ENCODE measurements around the gene RAPGEF4. TPM values are rescaled to one million over a fixed set of nuclear protein-coding genes. Genes with fewer than 3 reads are reported as not detected.

RAPGEF4 gene
- total RNA-seq, 1 experiment from 2014 or later: not detected

DNA sequence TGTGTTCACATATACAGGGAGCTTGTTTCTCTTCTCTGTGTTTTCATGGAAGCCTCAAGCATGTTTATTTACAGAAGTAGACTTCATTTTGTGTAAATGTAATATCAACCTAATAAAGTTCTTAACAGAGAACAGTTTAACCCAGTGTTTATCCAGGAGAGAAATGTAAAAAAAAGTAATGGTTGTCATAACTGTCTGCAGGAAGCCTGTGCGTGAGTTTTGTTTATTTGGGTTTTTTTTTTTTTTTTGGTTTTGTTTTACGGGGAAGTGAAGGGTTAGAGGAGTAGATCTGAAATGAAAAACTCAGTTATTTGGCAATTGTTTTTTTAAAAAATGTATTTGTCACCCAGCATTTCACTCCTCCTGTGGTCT, 124.7 kb downstream of the RAPGEF4 start:
- Mint-ChIP-seq H3K9me3 (ENCODE audit: unreplicated experiment) (no peaks in the 10 kb centered on the region), H3K27ac (ENCODE audit: low read depth, unreplicated experiment) (no peak overlapping the region), H3K4me3 (ENCODE audit: unreplicated experiment) (no peak overlapping the region), H3K36me3 (ENCODE audit: insufficient read depth, unreplicated experiment) (no peaks in the 10 kb centered on the region), H3K27me3 (ENCODE audit: insufficient read depth, unreplicated experiment) (peaks cover 10% of the 10 kb centered on the region), H3K4me1 (ENCODE audit: insufficient read depth, unreplicated experiment) (peaks cover 6% of the 10 kb centered on the region)
- intact Hi-C loops (cut with micrococcal nuclease): no loop called here
- TF ChIP-seq, protein P1, sequence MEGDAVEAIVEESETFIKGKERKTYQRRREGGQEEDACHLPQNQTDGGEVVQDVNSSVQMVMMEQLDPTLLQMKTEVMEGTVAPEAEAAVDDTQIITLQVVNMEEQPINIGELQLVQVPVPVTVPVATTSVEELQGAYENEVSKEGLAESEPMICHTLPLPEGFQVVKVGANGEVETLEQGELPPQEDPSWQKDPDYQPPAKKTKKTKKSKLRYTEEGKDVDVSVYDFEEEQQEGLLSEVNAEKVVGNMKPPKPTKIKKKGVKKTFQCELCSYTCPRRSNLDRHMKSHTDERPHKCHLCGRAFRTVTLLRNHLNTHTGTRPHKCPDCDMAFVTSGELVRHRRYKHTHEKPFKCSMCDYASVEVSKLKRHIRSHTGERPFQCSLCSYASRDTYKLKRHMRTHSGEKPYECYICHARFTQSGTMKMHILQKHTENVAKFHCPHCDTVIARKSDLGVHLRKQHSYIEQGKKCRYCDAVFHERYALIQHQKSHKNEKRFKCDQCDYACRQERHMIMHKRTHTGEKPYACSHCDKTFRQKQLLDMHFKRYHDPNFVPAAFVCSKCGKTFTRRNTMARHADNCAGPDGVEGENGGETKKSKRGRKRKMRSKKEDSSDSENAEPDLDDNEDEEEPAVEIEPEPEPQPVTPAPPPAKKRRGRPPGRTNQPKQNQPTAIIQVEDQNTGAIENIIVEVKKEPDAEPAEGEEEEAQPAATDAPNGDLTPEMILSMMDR (IDR thresholded peaks at IDR 0.05; ENCODE audit: unreplicated experiment): no peak
- ChIA-PET CTCF (interaction anchor here (0.6 to 1.4 kb wide), 3 partner anchors 54 to 110 kb away, joined by 4 to 6 read pairs (median 5); no protein-coding TSS in a partner anchor), POLR2A (no interaction called here)
- BruUV-seq (replicated peaks): no TSS peak
- no peak for DNase-seq (ENCODE audit: unreplicated experiment)

DNA sequence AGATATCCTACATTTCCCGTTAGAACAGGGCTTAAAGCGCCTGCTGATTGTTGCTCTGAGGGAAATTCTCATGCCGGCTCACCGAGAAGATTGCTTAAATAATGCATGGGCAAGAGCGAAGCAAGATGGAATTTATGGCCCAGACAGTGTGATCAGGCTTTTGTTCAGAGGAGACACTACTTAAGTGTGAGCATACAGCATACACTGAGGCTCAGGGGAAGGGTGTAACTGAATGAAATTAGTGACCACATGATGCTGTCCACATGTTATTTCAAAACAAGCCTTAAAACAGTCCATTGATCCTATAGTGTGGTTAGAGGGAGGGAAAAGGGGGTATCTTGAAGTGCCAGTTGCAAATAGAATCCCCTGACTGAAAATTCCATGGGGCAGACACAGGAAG, 125.5 kb downstream of the RAPGEF4 start:
- Mint-ChIP-seq H3K4me1 (ENCODE audit: insufficient read depth, unreplicated experiment) (peaks cover 6% of the 10 kb centered on the region), H3K27ac (ENCODE audit: low read depth, unreplicated experiment) (no peak overlapping the region), H3K27me3 (ENCODE audit: insufficient read depth, unreplicated experiment) (peaks cover 10% of the 10 kb centered on the region), H3K9me3 (ENCODE audit: unreplicated experiment) (no peaks in the 10 kb centered on the region), H3K4me3 (ENCODE audit: unreplicated experiment) (no peak overlapping the region), H3K36me3 (ENCODE audit: insufficient read depth, unreplicated experiment) (no peaks in the 10 kb centered on the region)
- CTCF ChIA-PET: interaction anchor here (0.6 to 1.4 kb wide), 2 partner anchors 59 to 71 kb away, joined by 3 to 5 read pairs; no protein-coding TSS in a partner anchor
- no TSS peak for BruUV-seq (replicated peaks)
- TF ChIP-seq, protein P1 (IDR thresholded peaks at IDR 0.05; ENCODE audit: unreplicated experiment): no peak
- no peak for DNase-seq (ENCODE audit: unreplicated experiment)
- intact Hi-C loops (cut with micrococcal nuclease): no loop called here
- POLR2A ChIA-PET: no interaction called here

DNA sequence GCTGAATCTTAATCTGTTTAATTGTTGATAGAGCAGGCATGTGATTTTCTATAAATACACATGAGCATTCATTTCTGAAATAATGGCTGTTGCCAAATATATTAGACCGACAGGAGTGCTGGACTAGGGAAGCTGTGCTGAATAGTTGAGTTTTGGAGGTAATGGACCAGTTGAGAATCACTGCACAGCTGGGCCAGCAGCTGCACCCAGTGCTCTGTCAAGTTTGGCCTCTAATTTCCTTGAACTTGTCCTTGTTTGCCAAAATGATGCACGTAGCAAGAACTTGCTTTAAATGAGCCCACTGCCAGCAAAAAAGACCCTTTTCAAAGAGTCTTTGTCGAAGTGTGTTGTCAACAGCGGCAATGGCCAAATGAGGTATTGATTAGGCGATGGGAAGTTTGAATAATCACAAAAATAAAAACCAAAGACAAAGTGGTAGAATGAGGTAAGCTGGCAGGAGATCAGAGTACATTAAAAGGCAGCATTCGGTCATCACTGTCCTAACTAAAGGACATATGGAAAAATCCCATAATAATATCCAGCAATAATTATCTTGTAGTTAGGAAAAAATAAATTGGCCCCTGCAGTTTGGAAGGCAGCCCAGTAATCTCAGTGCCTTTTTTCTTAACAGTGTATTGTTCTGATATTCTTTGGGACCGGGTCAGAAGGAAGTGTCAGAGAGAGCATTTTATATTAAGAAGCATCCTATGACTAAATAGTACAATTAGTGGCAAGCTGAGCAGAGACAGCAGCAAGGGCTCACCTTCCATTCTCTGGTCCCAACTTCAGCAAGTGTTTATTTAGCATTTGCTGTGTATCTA, 126.2 kb downstream of the RAPGEF4 start:
- Mint-ChIP-seq H3K27me3 (ENCODE audit: insufficient read depth, unreplicated experiment) (peaks cover 10% of the 10 kb centered on the region), H3K27ac (ENCODE audit: low read depth, unreplicated experiment) (no peak overlapping the region), H3K9me3 (ENCODE audit: unreplicated experiment) (no peaks in the 10 kb centered on the region), H3K4me1 (ENCODE audit: insufficient read depth, unreplicated experiment) (peaks cover 6% of the 10 kb centered on the region), H3K4me3 (ENCODE audit: unreplicated experiment) (no peak overlapping the region), H3K36me3 (ENCODE audit: insufficient read depth, unreplicated experiment) (no peaks in the 10 kb centered on the region)
- intact Hi-C loops (cut with micrococcal nuclease): no loop called here
- DNase-seq (ENCODE audit: unreplicated experiment): no peak
- BruUV-seq (replicated peaks): no TSS peak
- TF ChIP-seq, protein P1 (IDR thresholded peaks at IDR 0.05; ENCODE audit: unreplicated experiment): no peak
- ChIA-PET CTCF (interaction anchor here (1.4 kb wide), 1 partner anchor 70 kb away, joined by 5 read pairs; no protein-coding TSS in a partner anchor), POLR2A (interaction anchor here (0.7 kb wide), 1 partner anchor 81 kb away, joined by 3 read pairs; no protein-coding TSS in a partner anchor)

DNA sequence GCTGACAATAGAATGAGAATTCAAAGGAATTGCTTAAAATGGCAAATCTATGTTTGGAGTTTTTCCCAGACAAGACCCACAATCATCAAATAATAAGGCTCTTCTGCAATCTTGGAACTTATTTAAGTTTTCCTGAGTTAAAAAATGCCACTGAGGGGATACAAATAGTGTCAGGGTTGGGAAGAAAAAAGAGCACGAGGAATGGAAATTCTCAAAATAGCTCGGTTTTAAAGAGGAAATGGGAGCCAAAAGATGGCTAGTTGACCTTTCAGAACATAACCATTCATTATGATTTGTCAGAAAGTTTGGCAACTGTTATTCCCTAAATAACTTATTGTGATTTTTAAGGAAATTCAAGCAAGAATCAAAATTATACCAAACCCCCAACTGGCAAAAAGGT, 127.7 kb downstream of the RAPGEF4 start:
- intact Hi-C loops (cut with micrococcal nuclease): no loop called here
- ChIA-PET CTCF (interaction anchor here (0.6 to 1.2 kb wide), 4 partner anchors 57 to 677 kb away, joined by 4 to 5 read pairs (median 4); no protein-coding TSS in a partner anchor), POLR2A (no interaction called here)
- no peak overlapping the region for H3K4me3 Mint-ChIP-seq (ENCODE audit: unreplicated experiment)
- TF ChIP-seq, protein P1 (IDR thresholded peaks at IDR 0.05; ENCODE audit: unreplicated experiment): no peak
- H3K27me3 Mint-ChIP-seq (ENCODE audit: insufficient read depth, unreplicated experiment): peaks cover 10% of the 10 kb centered on the region
- BruUV-seq (replicated peaks): no TSS peak
- H3K27ac Mint-ChIP-seq (ENCODE audit: low read depth, unreplicated experiment): no peak overlapping the region
- H3K9me3 Mint-ChIP-seq (ENCODE audit: unreplicated experiment): no peaks in the 10 kb centered on the region
- H3K36me3 Mint-ChIP-seq (ENCODE audit: insufficient read depth, unreplicated experiment): no peaks in the 10 kb centered on the region
- H3K4me1 Mint-ChIP-seq (ENCODE audit: insufficient read depth, unreplicated experiment): peaks cover under 1% of the 10 kb centered on the region
- DNase-seq (ENCODE audit: unreplicated experiment): no peak

Measured in MCF 10A (cell line).